Left ventricle myocardium inferior (tissue), 1 donor: ENCODE measurements around the gene NXN. TPM values are rescaled to one million over a fixed set of nuclear protein-coding genes. Genes with fewer than 3 reads are reported as not detected.

Experiments
- DNase-seq: peaks from one replicate; pipeline ENCODE4 v3.0.0-alpha.2; 2020
- H3K27ac ChIP-seq: fragments of 200-600 bp; replicated peaks from 2 replicates; pipeline ENCODE4 v1.8.0; 2021
- H3K27me3 ChIP-seq: fragments of 200-600 bp; 2 replicates; pipeline ENCODE4 v1.8.0; 2021; ENCODE audit warnings: low read depth
- H3K36me3 ChIP-seq: fragments of 200-600 bp; 2 replicates; pipeline ENCODE4 v1.8.0; 2021
- H3K4me1 ChIP-seq: fragments of 200-600 bp; 2 replicates; pipeline ENCODE4 v1.8.0; 2021
- H3K4me3 ChIP-seq: fragments of 200-600 bp; 2 replicates; pipeline ENCODE4 v1.8.0; 2021; ENCODE audit warnings: mild to moderate bottlenecking, moderate library complexity
- H3K9me3 ChIP-seq: fragments of 200-600 bp; replicated peaks from 2 replicates; pipeline ENCODE4 v1.8.0; 2021
- CTCF ChIP-seq: fragments of 200-600 bp; IDR thresholded peaks from 2 replicates; pipeline ENCODE4 v1.8.0; 2021; ENCODE audit warnings: antibody characterized with exemption, mild to moderate bottlenecking, borderline replicate concordance
- intact Hi-C: fragments of 100-400 bp; cut with micrococcal nuclease; formaldehyde crosslinking; loops from one replicate; pipeline ENCODE4 v1.11.0; 2022
- total RNA-seq: library from RNA; stranded (reverse); fragmentation: NEBNext Ultra II Directional; extraction: Animal tissue kit (Norgen Biotek cat#: 25700); gene quantifications from one replicate; pipeline ENCODE4 v1.2.1, GENCODE V29; 2021
- donor health status: DM: no; HTN: yes; CAD: no; lungs with severe emphysema.

The NXN gene
- total RNA-seq, 1 donor from 2014 or later = 13.8 TPM

- H3K4me1 ChIP-seq = no peaks in the 10 kb centered on the region
- no peaks in the 10 kb centered on the region for H3K9me3 ChIP-seq
- intact Hi-C loops = no loop called here
- H3K27me3 ChIP-seq = no peaks in the 10 kb centered on the region
- H3K4me3 ChIP-seq = no peak overlapping the region
- H3K36me3 ChIP-seq = peaks cover 18% of the 10 kb centered on the region
- no peak for DNase-seq
- no peak overlapping the region for H3K27ac ChIP-seq
- no peak for TF ChIP-seq CTCF
These were observed 174.8 kb downstream of the NXN start for GRCh38 chr17:804541-805435.

GRCh38 chr17:802901-803881 lies 176.4 kb downstream of the NXN start:
- H3K4me3 ChIP-seq = no peak overlapping the region
- H3K36me3 ChIP-seq = peaks cover 19% of the 10 kb centered on the region
- no peak for TF ChIP-seq CTCF
- no peak for DNase-seq
- intact Hi-C loops = no loop called here
- H3K27me3 ChIP-seq = no peaks in the 10 kb centered on the region
- H3K4me1 ChIP-seq = no peaks in the 10 kb centered on the region
- H3K27ac ChIP-seq = no peak overlapping the region
- no peaks in the 10 kb centered on the region for H3K9me3 ChIP-seq

- Histone ChIP-seq H3K9me3 (no peaks in the 10 kb centered on the region), H3K36me3 (peaks cover 19% of the 10 kb centered on the region), H3K4me3 (no peak overlapping the region), H3K27ac (no peak overlapping the region), H3K4me1 (no peaks in the 10 kb centered on the region), H3K27me3 (no peaks in the 10 kb centered on the region)
- DNase-seq = no peak
- TF ChIP-seq CTCF = no peak
- intact Hi-C loops = no loop called here
These were observed 177.1 kb downstream of the NXN start for GRCh38 chr17:802481-802880.

- no peaks in the 10 kb centered on the region for H3K27me3 ChIP-seq
- no peaks in the 10 kb centered on the region for H3K4me1 ChIP-seq
- no peak overlapping the region for H3K27ac ChIP-seq
- TF ChIP-seq CTCF = no peak
- DNase-seq = no peak
- no peak overlapping the region for H3K4me3 ChIP-seq
- H3K36me3 ChIP-seq = peaks cover 19% of the 10 kb centered on the region
- intact Hi-C loops = no loop called here
- no peaks in the 10 kb centered on the region for H3K9me3 ChIP-seq
These were observed 177.9 kb downstream of the NXN start for GRCh38 chr17:801660-802059.

GRCh38 chr17:800446-801242 lies 178.9 kb downstream of the NXN start:
- H3K27ac ChIP-seq = no peak overlapping the region
- no peak for DNase-seq
- intact Hi-C loops = no loop called here
- H3K4me3 ChIP-seq = no peak overlapping the region
- TF ChIP-seq CTCF = no peak
- H3K4me1 ChIP-seq = peaks cover 3% of the 10 kb centered on the region
- H3K27me3 ChIP-seq = no peaks in the 10 kb centered on the region
- peaks cover 19% of the 10 kb centered on the region for H3K36me3 ChIP-seq
- H3K9me3 ChIP-seq = no peaks in the 10 kb centered on the region
